HCT116 (cell line): ENCODE measurements around the gene KIAA0232.
"Not testable (repeated sequence)": the region's sequence is repeated elsewhere in the genome, so short reads cannot be mapped to it uniquely, and the experiment has no call there.

Source experiments
- CTCF ChIP-seq, 3 experiments: fragments of 200-600 bp in 1 of 3; sonication (generic) in 1 of 3; IDR thresholded peaks in 2 of 3; conservative IDR thresholded peaks in 1 of 3; 2 replicates each; pipeline ENCODE4 v1.5.1; 2012 to 2017; ENCODE audit warnings: low read depth in 2 of 3, low read length in 2 of 3, antibody characterized with exemption in 1 of 3, borderline replicate concordance in 1 of 3, control low read depth in 1 of 3, mild to moderate bottlenecking in 1 of 3, mixed read lengths in 1 of 3, mixed run types in 1 of 3, moderate library complexity in 1 of 3; ENCODE audit not compliant: insufficient read depth in 1 of 3
- EGR1 ChIP-seq: IDR thresholded peaks from 2 replicates; pipeline ENCODE4 v1.6.1; 2012; ENCODE audit warnings: low read depth
- ELF1 ChIP-seq: IDR thresholded peaks from 2 replicates; pipeline ENCODE4 v1.6.1; 2012; ENCODE audit warnings: low read depth, borderline replicate concordance
- EZH2 ChIP-seq: fragments of 200-600 bp; sonication (generic); IDR thresholded peaks from 2 replicates; pipeline ENCODE4 v1.6.1; 2017; ENCODE audit warnings: antibody characterized with exemption, mixed run types
- EZH2phosphoT487 ChIP-seq: fragments of 200-600 bp; IDR thresholded peaks from 2 replicates; pipeline ENCODE4 v1.6.1; 2018; ENCODE audit warnings: antibody characterized with exemption, borderline replicate concordance
- JUND ChIP-seq: IDR thresholded peaks from 2 replicates; pipeline ENCODE4 v1.6.1; 2012
- MAX ChIP-seq: IDR thresholded peaks from 2 replicates; pipeline ENCODE4 v1.6.1; 2012
- POLR2A ChIP-seq: IDR thresholded peaks from 2 replicates; pipeline ENCODE4 v1.7.0; 2011; ENCODE audit warnings: borderline replicate concordance; ENCODE audit not compliant: insufficient read depth, insufficient read length; ENCODE audit errors: extremely low read depth
- RAD21 ChIP-seq: IDR thresholded peaks from 2 replicates; pipeline ENCODE4 v1.6.1; 2012; ENCODE audit warnings: low read depth, mild to moderate bottlenecking
- REST ChIP-seq: IDR thresholded peaks from 2 replicates; pipeline ENCODE4 v1.6.1; 2012; ENCODE audit warnings: low read depth
- SIN3A ChIP-seq: IDR thresholded peaks from 2 replicates; pipeline ENCODE4 v1.6.1; 2012; ENCODE audit warnings: low read depth
- SP1 ChIP-seq: IDR thresholded peaks from 2 replicates; pipeline ENCODE4 v1.6.1; 2012; ENCODE audit warnings: low read depth
- ZNF274 ChIP-seq: fragments of 200-500 bp; sonication (Bioruptor generic); IDR thresholded peaks from 2 replicates; pipeline ENCODE4 v1.6.1; 2014; ENCODE audit warnings: mild to moderate bottlenecking, low read depth, low read length, inconsistent platforms

DNA sequence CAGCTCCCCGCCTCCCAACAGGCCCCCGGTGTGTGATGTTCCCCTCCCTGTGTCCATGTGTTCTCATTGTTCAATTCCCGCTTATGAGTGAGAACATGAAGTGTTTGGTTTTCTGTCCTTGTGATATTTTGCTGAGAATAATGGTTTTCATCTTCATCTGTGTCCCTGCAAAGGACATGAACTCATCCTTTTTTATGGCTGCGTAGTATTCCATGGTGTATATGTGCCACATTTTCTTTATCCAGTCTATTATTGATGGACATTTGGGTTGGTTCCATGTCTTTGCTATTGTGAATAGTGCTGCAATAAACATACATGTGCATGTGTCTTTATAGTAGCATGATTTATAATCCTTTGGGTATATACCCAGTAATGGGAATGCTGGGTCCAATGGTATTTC lies 53.1 kb downstream of the KIAA0232 start:
- TF ChIP-seq EZH2phosphoT487; CTCF (IDR thresholded peaks at IDR 0.05 in 2 of 3, conservative IDR thresholded peaks at IDR 0.05 in 1 of 3; ENCODE audit: borderline replicate concordance in 1 of 3, insufficient read depth in 1 of 3, low read depth in 2 of 3, low read length in 2 of 3); REST; SP1; EZH2; POLR2A; RAD21; ELF1; JUND; EGR1; MAX; SIN3A; ZNF274: not testable (repeated sequence)
